OCI-M2 (cell line): ENCODE measurements around the gene TMCC2.

Experiments
- DNase-seq: peaks from one replicate; lab custom pipeline; 2025; ENCODE audit not compliant: unreplicated experiment; lab: John Stamatoyannopoulos, UW

The TMCC2 gene

GRCh38 chr1:205259324-205259832 lies 31.6 kb downstream of the TMCC2 start:
- no peak for DNase-seq

DNA sequence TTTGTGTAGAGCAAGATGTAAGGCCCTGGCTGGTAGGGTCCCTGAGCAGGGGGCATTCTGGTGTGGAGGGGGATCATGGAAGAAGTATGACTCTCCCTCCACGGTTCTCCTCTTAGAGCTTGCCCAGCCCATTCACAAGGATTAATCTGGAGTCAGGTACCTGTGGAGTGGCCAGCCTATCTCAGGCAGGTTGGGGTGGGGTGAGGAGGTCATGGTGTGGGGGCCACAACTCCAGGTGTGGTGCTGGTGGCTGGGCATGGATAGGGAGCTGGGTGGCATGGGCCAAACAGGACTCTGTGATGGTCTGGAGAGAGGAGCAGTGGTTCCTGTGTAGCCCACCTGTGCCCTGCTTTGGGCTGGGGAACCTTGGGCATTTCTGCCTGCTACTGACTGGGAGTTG lies 32.3 kb downstream of the TMCC2 start:
- no peak for DNase-seq

DNA sequence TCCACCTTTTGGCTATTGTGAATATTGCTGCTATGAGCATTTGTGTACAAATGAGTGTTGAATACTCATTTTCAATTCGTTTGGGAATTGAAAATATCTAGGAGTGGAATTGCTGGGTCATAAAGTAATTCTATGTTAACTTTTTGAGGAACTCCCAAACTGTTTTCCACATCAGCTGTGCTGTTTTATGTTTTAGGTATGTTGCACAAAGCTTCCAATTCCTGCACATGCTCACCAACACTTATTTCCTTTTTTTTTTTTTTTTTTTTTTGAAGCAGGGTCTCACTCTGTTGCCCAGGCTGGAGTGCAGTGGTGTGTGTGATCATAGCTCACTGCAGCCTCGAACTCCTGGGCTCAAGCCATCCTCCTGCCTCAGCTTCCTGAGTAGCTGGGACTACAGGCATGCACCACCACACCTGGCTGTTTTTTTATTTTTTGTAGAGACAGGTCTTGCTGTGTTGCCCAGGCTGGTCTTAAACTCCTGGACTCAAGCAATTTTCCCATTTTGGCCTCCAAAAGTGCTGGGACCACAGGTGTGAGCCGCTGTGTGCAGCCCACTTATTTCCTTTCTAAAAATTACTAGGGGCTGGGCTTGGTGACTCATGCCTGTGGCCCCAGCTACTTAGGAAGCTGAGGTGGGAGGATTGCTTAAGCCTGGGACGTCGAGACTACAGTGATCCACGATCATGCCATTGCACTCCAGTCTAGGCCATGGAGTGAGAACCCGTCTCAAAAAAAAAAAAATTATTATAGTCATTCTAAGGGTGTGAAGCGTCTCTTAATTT lies 33.4 kb downstream of the TMCC2 start:
- no peak for DNase-seq

DNA sequence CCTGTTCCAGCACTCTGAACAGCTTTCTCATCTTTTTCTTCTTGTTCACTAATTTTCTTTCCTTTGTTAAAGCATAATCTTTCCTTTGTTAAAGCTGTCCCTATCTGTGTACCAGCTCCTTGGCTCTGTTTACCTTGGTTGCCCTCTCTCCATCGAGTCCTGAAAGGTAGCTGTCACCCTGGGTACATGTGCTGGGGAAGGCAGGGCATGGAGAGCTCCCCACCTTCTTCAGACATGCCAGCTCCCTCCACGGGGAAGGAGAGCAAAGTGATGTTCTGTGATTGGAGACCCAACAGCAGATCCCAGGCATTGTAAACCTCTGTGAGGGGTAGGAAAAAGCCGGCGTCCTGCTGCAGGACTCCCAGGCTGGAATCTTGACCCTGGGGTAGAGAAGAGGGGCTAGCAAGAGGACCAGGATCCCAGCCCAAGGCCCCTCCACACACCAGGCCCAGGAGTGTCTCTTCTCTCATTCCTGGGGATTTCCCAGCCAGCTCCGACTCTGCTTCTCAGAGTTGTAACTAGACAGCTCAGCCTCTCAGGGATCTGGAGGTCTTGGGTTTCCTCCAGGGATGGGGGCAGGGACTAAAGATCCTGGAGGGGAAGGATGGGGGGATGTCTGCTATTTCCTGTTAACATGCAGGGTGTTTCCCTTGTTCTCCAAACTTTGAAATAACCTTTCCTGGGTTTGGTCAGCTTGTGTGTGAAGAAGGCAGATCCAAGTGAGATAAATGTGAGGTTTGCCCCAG lies 34.4 kb downstream of the TMCC2 start:
- DNase-seq: no peak

DNA sequence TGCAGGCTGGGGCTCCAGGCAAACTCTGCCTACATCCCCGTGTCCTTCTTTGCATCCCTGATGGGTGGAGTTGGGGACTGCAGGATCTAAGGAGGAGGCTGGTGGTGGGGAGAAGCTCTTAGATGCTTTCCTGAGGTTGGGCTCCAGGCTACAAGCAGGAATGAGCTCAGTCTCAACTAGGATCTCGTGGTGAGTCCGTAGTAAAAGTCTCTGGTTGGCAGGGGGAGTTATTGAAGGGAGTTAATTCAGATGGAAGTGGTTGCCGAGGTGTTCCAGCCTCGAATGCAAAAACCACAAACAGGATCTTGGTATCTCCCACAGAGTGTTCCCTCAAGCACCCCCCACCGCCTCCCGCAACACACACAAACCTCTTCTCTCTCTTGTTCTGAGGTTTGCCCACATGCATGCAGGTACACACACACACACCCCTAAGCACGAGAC lies 35.0 kb downstream of the TMCC2 start:
- no peak for DNase-seq

DNA sequence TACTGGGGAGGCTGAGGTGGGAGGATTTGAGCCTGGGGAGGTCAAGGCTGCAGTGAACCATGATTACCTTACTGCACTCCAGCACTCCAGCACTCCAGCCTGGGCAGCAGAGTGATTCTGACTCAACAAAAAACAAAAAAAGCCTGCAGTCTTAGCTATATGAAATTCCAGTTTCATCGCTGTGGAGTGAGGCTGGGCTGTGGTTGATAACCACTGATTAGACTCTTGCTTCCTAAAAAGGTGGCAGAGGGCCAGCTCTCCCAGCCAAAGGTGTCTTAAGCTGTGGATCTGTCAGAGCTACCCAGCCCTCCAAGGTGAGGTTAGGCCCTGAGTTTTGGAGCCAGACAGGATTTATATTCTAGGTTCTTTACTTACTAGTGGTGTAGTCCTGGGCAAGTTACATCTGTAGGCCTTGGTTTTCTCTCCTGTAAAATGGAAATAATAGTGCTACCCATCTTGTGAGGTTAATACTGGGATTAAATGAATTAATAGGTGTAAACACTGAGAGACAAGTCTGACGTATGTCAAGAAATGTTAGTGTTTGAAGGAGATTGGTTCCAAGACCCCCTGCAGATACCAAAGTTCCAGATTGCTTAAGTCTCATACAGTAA lies 35.9 kb downstream of the TMCC2 start:
- DNase-seq: no peak

GRCh38 chr1:205266611-205267305 lies 39.0 kb downstream of the TMCC2 start:
- no peak for DNase-seq

DNA sequence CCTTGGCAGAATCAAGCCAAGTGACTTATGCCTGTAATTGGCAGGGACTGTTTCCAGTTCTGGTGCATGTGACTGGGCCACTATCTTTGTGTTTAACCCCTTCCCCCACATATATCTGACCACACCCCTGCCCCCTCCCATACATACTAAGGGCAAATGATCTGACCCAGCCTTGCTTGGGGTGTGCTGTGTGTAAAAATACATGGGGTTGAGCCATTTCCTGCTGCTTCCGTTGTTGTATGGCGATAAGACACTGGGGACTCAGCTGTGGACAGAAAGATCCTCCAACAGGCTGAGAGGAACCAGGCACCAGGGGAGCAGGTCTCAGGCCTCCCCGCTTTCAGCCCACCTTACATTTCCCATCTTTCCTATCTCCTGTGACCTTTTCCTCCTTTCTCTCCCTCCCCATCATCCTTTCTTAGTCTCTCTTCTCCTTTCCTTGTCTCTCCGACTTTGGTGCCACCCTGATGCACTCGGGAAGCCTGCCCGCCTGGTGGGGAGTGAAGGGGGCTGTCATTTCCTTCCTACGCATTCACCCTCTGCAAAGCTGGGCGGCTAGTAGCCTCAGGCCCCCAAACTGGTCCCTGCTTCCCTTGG lies 39.7 kb downstream of the TMCC2 start:
- no peak for DNase-seq

DNA sequence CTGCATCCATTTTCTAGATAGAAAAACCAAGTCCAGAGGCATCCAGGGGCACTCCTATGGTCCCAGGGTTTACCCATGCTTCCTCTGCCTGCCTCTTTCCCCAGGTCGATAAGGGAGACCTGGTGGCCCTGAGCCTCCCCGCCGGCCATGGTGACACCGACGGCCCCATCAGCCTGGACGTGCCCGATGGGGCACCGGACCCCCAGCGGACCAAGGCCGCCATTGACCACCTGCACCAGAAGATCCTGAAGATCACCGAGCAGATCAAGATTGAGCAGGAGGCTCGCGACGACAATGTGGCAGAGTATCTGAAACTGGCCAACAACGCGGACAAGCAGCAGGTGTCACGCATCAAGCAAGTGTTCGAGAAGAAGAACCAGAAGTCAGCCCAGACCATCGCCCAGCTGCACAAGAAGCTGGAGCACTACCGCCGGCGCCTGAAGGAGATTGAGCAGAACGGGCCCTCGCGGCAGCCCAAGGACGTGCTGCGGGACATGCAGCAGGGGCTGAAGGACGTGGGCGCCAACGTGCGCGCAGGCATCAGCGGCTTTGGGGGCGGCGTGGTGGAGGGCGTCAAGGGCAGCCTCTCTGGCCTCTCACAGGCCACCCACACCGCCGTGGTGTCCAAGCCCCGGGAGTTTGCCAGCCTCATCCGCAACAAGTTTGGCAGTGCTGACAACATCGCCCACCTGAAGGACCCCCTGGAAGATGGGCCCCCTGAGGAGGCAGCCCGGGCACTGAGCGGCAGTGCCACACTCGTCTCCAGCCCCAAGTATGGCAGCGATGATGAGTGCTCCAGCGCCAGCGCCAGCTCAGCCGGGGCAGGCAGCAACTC lies 41.3 kb downstream of the TMCC2 start:
- no peak for DNase-seq

DNA sequence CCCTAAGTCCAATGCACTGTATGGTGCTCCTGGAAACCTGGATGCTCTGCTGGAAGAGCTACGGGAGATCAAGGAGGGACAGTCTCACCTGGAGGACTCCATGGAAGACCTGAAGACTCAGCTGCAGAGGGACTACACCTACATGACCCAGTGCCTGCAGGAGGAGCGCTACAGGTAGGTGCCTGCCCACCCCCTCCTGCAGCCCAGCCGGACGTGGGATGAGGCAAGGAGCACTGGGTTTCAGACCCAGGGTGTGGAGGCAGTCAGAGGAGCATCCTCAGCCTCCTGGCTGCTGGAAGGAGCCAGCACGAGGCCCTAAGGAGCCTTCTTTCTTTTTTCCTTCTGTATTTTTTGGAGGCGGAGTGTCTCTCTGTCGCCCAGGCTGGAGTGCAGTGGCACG lies 42.0 kb downstream of the TMCC2 start:
- no peak for DNase-seq

- DNase-seq: no peak
These were observed 42.5 kb downstream of the TMCC2 start for GRCh38 chr1:205270271-205270670.

GRCh38 chr1:205270764-205271163 lies 43.0 kb downstream of the TMCC2 start:
- no peak for DNase-seq

DNA sequence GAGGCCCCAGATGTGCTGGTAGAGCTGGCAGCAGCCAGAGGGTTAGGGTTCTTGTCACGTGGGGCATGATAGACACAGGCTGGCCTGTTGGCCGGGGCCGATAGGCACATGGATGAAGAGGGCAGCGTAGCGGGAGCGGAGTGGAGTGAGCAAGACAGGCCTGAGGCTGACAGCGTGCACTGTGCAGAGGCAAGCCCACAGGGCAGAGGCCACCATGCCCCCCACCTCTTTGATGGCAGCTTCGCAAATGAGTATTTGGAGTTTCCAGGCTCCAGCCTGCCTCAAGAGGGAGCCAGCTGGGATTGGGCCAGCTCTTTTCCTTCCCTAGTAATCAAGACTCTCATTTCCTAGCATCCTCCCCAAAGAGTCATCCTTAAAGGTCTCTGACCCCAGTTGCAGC lies 43.5 kb downstream of the TMCC2 start:
- DNase-seq: no peak

DNA sequence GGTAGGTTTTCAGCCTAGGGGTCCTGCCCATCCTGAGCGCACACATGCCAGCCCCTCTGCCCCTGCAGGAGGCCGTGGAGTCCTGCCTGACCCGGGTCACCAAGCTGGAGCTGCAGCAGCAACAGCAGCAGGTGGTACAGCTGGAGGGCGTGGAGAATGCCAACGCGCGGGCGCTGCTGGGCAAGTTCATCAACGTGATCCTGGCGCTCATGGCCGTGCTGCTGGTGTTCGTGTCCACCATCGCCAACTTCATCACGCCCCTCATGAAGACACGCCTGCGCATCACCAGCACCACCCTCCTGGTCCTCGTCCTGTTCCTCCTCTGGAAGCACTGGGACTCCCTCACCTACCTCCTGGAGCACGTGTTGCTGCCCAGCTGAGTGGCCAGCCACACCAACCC lies 44.0 kb downstream of the TMCC2 start:
- no peak for DNase-seq

DNA sequence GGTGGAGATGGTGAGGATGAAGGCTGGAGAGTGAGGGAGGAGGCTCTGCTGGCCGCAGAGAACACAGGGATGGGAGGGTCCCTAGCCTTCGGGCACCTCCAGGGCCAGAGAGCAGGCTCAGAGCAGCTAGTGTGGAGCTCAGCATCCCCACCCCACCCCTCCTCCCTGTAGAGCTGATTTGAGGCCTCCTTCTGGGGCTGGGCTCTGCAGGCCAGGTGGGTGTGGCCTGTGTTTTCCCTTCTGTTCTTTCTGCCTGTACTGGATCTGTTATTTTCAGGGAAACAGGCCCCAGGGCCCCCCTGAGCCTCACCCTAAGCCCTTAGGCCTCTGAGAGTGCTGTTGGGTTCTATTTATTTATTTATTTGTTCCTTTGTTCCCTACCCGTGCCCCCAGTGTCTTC lies 44.8 kb downstream of the TMCC2 start:
- no peak for DNase-seq

GRCh38 chr1:205273551-205273982 lies 45.8 kb downstream of the TMCC2 start:
- DNase-seq: peak; percentile 41

DNA sequence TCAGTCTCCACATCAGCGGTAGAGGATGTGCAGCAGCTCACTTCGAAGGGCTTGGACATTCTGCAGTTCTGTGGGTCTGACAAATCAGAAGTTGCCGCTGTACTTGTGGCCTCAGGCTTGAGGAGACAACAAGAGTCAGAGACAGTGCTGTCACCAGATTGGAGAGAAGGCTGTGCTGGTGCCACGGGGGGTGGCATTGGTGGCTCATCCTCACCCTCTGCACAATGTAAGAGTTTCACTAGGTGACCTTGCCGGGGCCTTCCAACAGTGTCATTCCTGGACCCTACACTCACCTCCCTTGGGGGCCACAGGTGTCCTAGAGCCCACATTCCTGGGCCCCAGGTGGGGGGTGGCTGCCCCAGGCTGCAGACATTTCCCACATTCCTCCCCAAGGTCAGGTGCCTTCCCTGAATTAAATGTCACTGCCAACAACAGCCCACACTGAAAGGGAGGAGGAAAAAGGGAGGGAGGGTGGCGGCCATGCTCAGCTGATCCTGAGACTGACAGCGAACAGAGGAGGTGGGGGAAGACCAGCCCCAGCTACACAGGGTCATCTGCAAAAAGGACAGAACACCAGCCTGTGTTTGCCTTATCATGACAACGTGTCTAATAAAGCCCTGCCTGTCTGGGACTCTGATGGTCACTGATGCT lies 46.4 kb downstream of the TMCC2 start:
- no peak for DNase-seq

DNA sequence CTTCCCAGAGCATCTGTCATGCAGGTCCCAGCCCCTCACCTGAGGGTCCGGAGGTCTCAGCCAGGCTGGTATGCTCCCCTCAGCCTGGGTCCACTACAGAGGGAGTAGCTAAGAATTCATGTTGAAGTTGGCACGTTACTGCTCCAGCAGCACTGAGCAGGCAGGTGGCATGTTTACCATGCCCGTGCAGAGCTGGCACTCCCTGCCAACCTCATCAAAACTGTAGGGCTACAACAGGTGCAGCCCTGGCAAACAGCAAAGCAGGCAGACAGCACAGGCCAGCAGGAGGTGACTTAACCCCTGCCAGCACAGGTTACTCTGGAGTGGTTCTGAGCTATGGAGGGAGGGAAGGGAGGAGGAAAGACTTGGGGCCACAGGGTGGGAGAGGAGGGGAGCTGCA lies 47.4 kb downstream of the TMCC2 start:
- DNase-seq: no peak

GRCh38 chr1:205275916-205276688 lies 48.4 kb downstream of the TMCC2 start:
- no peak for DNase-seq
